ENCODE results near the gene OPN1SW.

OPN1SW gene

DNA sequence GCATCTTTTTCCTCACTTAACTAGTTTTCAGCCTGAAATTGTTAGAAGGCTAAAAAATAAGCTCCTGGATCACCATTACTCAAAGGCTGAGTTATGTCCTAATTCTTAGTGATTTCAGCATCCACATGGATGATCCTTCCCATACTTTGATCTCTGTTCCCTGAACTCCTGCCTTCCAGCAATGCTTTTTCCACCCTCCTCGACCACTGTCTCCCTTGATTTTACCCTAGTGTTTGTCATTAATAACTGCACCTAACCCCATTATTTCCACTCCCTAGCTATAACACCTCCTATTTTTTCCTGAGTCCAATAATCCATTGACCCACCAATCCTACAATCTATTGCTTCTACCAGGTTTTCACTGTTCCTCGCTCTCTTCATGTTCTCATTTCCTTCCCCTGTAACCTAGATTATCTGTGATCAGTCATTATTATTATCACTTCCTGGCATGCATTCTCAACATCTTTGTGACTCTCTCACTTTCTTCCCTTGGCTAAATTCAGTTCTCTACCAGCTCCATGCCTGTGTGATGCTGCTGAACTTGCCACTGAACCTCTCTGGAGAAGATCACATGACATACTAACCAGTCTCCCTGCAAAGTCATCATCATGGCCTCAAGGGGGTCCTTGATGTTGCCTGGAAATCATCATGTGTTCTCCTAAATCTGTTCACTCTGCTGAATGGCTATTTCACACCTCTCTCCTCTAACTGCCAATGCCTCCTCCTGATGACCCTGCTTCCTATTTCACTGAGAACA is 42.9 kb downstream of the OPN1SW start:
- DNase-seq (ENCODE audit: low read depth, low spot score) = no peak

DNA sequence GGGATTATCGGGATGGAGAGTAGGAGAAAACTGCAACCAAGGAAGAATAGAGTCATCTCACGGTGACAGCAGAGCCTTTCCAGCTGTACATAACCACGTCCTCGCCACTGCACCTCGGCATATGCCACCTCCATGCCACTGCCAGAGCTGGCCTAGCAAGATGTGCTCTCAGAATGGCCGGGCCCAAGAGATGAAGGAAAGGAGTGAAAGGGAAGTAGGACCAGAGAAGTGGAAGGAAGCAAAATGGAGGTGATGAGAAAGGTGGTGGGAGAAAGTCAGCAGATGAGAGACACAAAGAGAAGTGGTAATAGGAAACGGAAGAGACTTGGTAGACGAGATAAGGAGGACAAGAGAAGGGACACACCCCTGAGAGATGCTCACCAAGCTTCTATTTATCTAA is 44.4 kb downstream of the OPN1SW start:
- DNase-seq (ENCODE audit: low read depth, low spot score) = no peak

DNA sequence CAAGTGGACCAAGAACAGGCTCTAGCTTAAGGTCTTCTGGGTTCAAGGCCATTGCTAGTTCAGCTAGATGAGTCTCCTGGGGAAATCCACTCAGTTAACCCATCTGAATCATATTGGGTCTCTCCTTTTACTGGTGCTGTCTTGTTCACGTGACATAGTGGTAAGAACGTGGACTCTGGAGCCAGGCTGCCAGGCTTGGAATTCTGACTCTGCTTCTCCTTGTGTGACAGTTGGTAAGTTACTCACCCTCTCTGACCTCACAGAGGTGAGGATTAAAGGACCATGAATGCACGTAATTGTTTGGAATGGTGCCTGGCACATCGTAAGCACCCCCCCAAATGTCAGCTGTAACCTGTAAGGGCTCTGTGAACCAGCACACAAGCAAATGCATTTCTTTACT is 46.1 kb downstream of the OPN1SW start:
- DNase-seq (ENCODE audit: low read depth, low spot score) = peak; percentile 32

DNA sequence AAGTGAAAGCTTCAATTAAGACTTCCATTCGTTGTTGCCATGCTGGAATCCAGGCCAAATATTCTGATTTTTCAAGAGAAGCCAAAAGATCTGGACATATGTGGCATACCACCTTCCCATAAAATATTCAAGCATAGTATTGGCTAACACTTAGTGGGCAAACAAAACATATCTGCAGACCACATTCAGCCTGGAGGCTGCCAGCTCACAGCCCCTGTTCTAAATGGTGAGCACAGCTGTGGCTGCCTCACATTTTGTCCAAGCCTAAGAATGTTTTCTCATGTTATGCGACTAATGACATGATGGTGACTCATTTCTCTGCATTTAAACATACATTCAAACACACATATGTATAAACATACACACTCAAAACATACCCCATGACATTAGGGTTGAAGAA is 47.0 kb downstream of the OPN1SW start:
- DNase-seq (ENCODE audit: low read depth, low spot score) = peak; percentile 88

DNA sequence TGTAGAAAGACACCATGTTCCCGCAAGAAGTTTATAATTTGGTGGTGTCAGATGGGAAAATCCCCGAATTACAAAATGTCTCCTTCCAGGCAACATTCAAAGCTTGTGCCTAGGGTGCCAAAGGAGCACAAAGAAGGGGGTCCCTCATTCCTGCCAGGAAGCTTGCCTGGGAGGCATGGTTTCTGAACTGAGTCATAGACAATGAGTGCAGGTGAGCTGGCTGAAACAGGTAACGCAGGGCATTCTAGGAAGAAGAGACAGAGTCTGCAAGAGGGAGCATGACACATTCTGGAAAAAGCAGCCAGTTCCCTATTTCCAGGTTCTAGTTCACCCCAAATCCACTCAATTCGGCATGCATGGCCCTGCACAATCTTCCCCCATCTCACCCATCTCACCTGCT is 48.4 kb downstream of the OPN1SW start:
- DNase-seq (ENCODE audit: low read depth, low spot score) = no peak

DNA sequence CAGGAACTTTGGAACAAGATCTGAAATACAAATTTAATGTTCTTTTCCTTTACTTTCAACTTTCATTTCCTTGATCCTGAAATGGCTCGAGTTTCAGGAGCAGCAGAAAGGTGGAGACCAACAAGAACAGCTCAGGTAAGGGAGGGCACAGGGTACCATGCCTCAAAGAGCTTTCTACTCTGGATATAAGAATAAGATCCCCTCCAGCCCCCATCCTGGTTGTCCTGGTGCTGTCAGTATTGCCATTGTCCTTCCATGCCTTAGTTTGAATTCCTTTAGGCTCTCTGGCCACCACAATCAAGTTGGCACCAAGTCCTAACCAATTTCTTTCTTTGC is 48.9 kb downstream of the OPN1SW start:
- no peak for DNase-seq (ENCODE audit: low read depth, low spot score)

DNA sequence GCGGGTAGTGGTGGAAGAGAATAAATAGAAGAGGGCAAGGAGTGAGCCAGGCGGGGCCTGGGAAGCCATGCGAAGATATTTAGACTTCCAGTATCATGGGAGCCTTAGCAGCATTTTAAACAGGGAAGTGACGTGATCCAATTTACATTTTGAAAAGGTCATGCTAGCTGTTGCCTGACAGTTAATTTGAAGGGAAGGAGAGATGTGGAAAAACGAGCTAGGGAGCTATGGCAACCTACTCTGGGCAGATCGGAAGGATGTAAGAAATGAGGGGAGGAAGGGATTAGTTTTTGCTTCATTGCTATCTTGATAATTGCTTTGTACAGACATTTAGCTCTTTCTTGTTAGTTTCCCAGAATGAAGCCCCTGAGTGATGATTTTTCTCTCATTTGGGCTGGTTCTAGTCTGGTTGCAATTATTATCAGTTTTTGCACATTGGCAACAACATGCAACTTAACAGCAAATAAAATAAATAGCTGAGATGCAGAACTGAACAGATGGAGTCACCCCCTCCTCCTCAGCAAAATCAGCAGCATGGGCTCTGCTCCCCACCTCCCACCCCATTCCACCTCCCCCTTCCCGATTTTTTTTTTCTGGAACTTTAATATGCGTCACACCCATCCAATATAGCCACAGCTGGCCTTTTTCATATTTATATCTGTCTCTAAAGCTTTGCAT is 49.4 kb downstream of the OPN1SW start:
- DNase-seq (ENCODE audit: low read depth, low spot score) = no peak

DNA sequence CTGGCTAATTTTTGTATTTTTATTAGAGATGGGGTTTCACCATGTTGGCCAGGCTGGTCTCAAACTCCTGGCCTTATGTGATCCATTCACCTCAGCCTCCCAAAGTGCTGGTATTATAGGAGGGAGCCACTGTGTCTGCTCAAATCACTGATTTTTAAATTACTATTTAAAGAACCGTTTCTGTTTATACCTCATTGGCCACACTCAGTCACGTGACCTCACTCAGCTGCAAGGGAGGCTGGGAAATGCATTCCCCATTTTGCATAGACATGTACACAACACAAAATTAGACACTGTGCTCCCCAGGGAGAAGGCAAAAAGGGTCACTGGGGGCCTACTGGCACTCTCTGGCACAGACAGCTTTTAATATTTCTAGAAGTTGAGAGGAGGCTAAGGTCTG is 50.1 kb downstream of the OPN1SW start:
- DNase-seq (ENCODE audit: low read depth, low spot score) = no peak

DNA sequence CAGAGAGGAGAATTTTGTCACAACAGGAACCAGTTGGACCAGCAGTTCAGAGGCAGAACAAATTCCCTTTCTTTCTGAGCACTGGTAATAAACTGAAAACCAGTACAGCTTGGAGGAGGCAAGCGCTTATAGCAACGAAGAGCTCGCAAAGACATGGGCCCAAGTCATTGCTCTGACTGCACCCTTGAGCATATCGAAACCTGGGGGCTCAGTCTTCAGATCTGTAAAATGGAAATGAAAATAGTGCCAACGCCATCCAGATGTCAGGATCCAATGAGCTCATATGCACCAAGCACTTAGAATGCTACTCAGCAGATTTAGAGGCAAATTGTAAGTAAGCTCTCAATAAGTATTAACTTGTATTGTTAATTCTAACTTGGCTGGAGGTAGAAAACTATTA is 50.9 kb downstream of the OPN1SW start:
- DNase-seq (ENCODE audit: low read depth, low spot score) = no peak

Measured in astrocyte of the hippocampus (primary cell).